ENCODE data around the gene UGT1A10.

UGT1A10 gene

GRCh38 chr2:233810385-233810784 lies 174.1 kb downstream of the UGT1A10 start:
- no peak for DNase-seq

- no peak for DNase-seq
Observed at GRCh38 chr2:233811087-233811486, 174.8 kb downstream of the UGT1A10 start.

- DNase-seq, result no peak
Observed at GRCh38 chr2:233811732-233812131, 175.5 kb downstream of the UGT1A10 start.

- DNase-seq, result no peak
Observed at GRCh38 chr2:233813236-233814055, 177.2 kb downstream of the UGT1A10 start.

- no peak for DNase-seq
Observed at GRCh38 chr2:233814056-233814835, 178.0 kb downstream of the UGT1A10 start.

- no peak for DNase-seq
Observed at GRCh38 chr2:233815861-233816260, 179.6 kb downstream of the UGT1A10 start.

GRCh38 chr2:233816334-233816733 lies 180.1 kb downstream of the UGT1A10 start:
- no peak for DNase-seq

GRCh38 chr2:233816771-233817170 lies 180.5 kb downstream of the UGT1A10 start:
- DNase-seq, result no peak

GRCh38 chr2:233817361-233817911 lies 181.2 kb downstream of the UGT1A10 start:
- no peak for DNase-seq

GRCh38 chr2:233817995-233818638 lies 181.9 kb downstream of the UGT1A10 start:
- DNase-seq, result no peak

- DNase-seq, result no peak
Observed at GRCh38 chr2:233818639-233819621, 182.7 kb downstream of the UGT1A10 start.

GRCh38 chr2:233819884-233820773 lies 183.9 kb downstream of the UGT1A10 start:
- DNase-seq, result no peak

- DNase-seq, result no peak
Observed at GRCh38 chr2:233820774-233821105, 184.5 kb downstream of the UGT1A10 start.

- DNase-seq, result no peak
Observed at GRCh38 chr2:233821196-233821595, 184.9 kb downstream of the UGT1A10 start.

- DNase-seq, result no peak
Observed at GRCh38 chr2:233821709-233822100, 185.5 kb downstream of the UGT1A10 start.

- no peak for DNase-seq
Observed at GRCh38 chr2:233822101-233822771, 186.0 kb downstream of the UGT1A10 start.
